H1 (cell line): ENCODE measurements around the gene EFCAB8. TPM values are rescaled to one million over a fixed set of nuclear protein-coding genes. Genes with fewer than 3 reads are reported as not detected.
A peak's percentile ranks its signal among the peaks of the same experiment; 100 is the strongest.

ENCODE experiments used
- CTCF ChIA-PET: fragments of 300-600 bp; sonication (Branson Sonifier 250); formaldehyde crosslinking; loops from one replicate; lab custom pipeline; 2021; ENCODE audit not compliant: partially characterized antibody; lab: Charles Lee
- POLR2A ChIA-PET: fragments of 300-600 bp; sonication (Branson Sonifier 250); formaldehyde crosslinking; loops from one replicate; lab custom pipeline; 2021; ENCODE audit warnings: inconsistent platforms; ENCODE audit not compliant: partially characterized antibody; lab: Charles Lee
- DNase-seq, 2 experiments: peaks; one replicate each; pipeline versions ENCODE4 v3.0.0 to v3.0.0-alpha.2; 2010 to 2022; ENCODE audit warnings: low spot score in 2 of 2, low read depth in 1 of 2, mixed read lengths in 1 of 2
- FAIRE-seq: peaks from 2 replicates; lab custom pipeline; 2011; peaks lifted over from hg19 to GRCh38; lab: Jason Lieb, UNC
- H2AFZ ChIP-seq: 2 replicates; pipeline ENCODE4 v1.8.1; 2012; ENCODE audit warnings: low read length, inconsistent platforms
- H2AK5ac ChIP-seq: 2 replicates; pipeline ENCODE4 v1.6.1; 2013; ENCODE audit warnings: low read depth, low read length
- H2BK120ac ChIP-seq: replicated peaks from 2 replicates; pipeline ENCODE3; 2013; ENCODE audit warnings: low read depth, low read length, inconsistent platforms
- H2BK12ac ChIP-seq: 2 replicates; pipeline ENCODE4 v1.6.1; 2013; ENCODE audit warnings: low read depth, low read length
- H2BK15ac ChIP-seq: 2 replicates; pipeline ENCODE4 v1.6.1; 2013; ENCODE audit warnings: low read length
- H2BK20ac ChIP-seq: 2 replicates; pipeline ENCODE4 v1.6.1; 2013; ENCODE audit warnings: low read length
- H2BK5ac ChIP-seq: 2 replicates; pipeline ENCODE4 v1.6.1; 2013; ENCODE audit warnings: low read depth, low read length
- H3K14ac ChIP-seq: 2 replicates; pipeline ENCODE4 v1.6.1; 2013; ENCODE audit warnings: inconsistent platforms; ENCODE audit not compliant: insufficient read length
- H3K18ac ChIP-seq: 2 replicates; pipeline ENCODE4 v1.6.1; 2013; ENCODE audit warnings: low read length; ENCODE audit errors: extremely low read depth
- H3K23ac ChIP-seq: 2 replicates; pipeline ENCODE4 v1.6.1; 2013; ENCODE audit warnings: inconsistent platforms; ENCODE audit not compliant: insufficient read length
- H3K23me2 ChIP-seq: 2 replicates; pipeline ENCODE4 v1.6.1; 2013; ENCODE audit warnings: low read depth, low read length
- H3K27ac ChIP-seq: 2 replicates; pipeline ENCODE4 v1.6.1; 2011; ENCODE audit warnings: low read depth, low read length, inconsistent platforms
- H3K27me3 ChIP-seq, 4 experiments: replicated peaks in 1 of 4; 1 replicate in 1 of 4; 2 replicates in 3 of 4; pipeline versions ENCODE4 v1.6.1 to v1.8.1; 2011 to 2013; ENCODE audit warnings: low read length in 3 of 4, mild to moderate bottlenecking in 3 of 4, inconsistent platforms in 2 of 4, mixed read lengths in 2 of 4, moderate library complexity in 1 of 4; ENCODE audit not compliant: control insufficient read depth in 3 of 4, insufficient read depth in 3 of 4; ENCODE audit errors: extremely low read depth in 1 of 4
- H3K36me3 ChIP-seq, 4 experiments: 2 replicates each; pipeline versions ENCODE4 v1.6.1 to v1.8.1; 2011 to 2013; ENCODE audit warnings: mild to moderate bottlenecking in 4 of 4, low read length in 3 of 4, moderate library complexity in 2 of 4, control low read depth in 1 of 4, inconsistent platforms in 1 of 4; ENCODE audit not compliant: insufficient read depth in 4 of 4, control insufficient read depth in 2 of 4
- H3K4ac ChIP-seq: replicated peaks from 2 replicates; pipeline ENCODE3; 2013; ENCODE audit warnings: low read length, low read depth, mixed read lengths, inconsistent platforms; ENCODE audit not compliant: insufficient read length
- H3K4me1 ChIP-seq, 4 experiments: replicated peaks in 1 of 4; 1 replicate in 1 of 4; 2 replicates in 3 of 4; pipeline versions ENCODE4 v1.6.1 to v1.8.1; 2011 to 2013; ENCODE audit warnings: low read length in 3 of 4, inconsistent platforms in 2 of 4, mixed read lengths in 1 of 4; ENCODE audit not compliant: insufficient read depth in 4 of 4, control insufficient read depth in 3 of 4
- H3K4me2 ChIP-seq, 2 experiments: 2 replicates each; pipeline versions ENCODE4 v1.6.1 to v1.8.1; 2011 to 2013; ENCODE audit warnings: low read depth in 2 of 2, low read length in 2 of 2, control low read depth in 1 of 2, inconsistent platforms in 1 of 2, mild to moderate bottlenecking in 1 of 2; ENCODE audit not compliant: insufficient read depth in 1 of 2
- H3K4me3 ChIP-seq, 4 experiments: fragments of 200-600, 300-600 bp in 1 of 4; sonication (generic), shearing (Covaris generic), sonication (Bioruptor Twin) in 1 of 4; 2 replicates each; pipeline versions ENCODE4 v1.5.1 to v1.8.1; 2011 to 2016; ENCODE audit warnings: low read length in 4 of 4, low read depth in 3 of 4, control low read depth in 2 of 4, inconsistent platforms in 2 of 4, mild to moderate bottlenecking in 2 of 4, mixed read lengths in 1 of 4, moderate library complexity in 1 of 4; ENCODE audit not compliant: insufficient read depth in 2 of 4; ENCODE audit errors: extremely low read depth in 1 of 4
- H3K56ac ChIP-seq: replicated peaks from 2 replicates; pipeline ENCODE3; 2013; ENCODE audit warnings: low read depth, mild to moderate bottlenecking, mixed read lengths, low read length, inconsistent platforms; ENCODE audit not compliant: insufficient read length
- H3K79me1 ChIP-seq: 2 replicates; pipeline ENCODE4 v1.6.1; 2013; ENCODE audit warnings: low read depth, low read length, control low read depth
- H3K79me2 ChIP-seq, 2 experiments: 2 replicates each; pipeline versions ENCODE4 v1.6.1 to v1.8.1; 2012 to 2013; ENCODE audit warnings: low read length in 2 of 2, mild to moderate bottlenecking in 2 of 2, inconsistent platforms in 1 of 2; ENCODE audit not compliant: insufficient read depth in 2 of 2, control insufficient read depth in 1 of 2
- H3K9ac ChIP-seq, 4 experiments: replicated peaks in 1 of 4; 1 replicate in 1 of 4; 2 replicates in 3 of 4; pipeline versions ENCODE4 v1.6.1 to v1.8.1; 2011 to 2013; ENCODE audit warnings: low read depth in 3 of 4, low read length in 3 of 4, control low read depth in 2 of 4, mild to moderate bottlenecking in 2 of 4, moderate library complexity in 2 of 4, inconsistent platforms in 1 of 4; ENCODE audit errors: extremely low read depth in 1 of 4
- H3K9me3 ChIP-seq, 2 experiments: 2 replicates each; pipeline versions ENCODE4 v1.6.1 to v1.8.1; 2012 to 2013; ENCODE audit warnings: mild to moderate bottlenecking in 2 of 2, moderate library complexity in 2 of 2, control low read depth in 1 of 2, inconsistent platforms in 1 of 2, low read depth in 1 of 2, low read length in 1 of 2, mixed read lengths in 1 of 2; ENCODE audit not compliant: insufficient read depth in 2 of 2
- H4K20me1 ChIP-seq, 2 experiments: replicated peaks in 1 of 2; 2 replicates each; pipeline versions ENCODE3 to v1.8.1; 2011 to 2013; ENCODE audit warnings: inconsistent platforms in 2 of 2, low read length in 2 of 2, mild to moderate bottlenecking in 1 of 2; ENCODE audit not compliant: insufficient read depth in 2 of 2, control insufficient read depth in 1 of 2
- H4K5ac ChIP-seq: 2 replicates; pipeline ENCODE4 v1.6.1; 2013; ENCODE audit warnings: low read length, low read depth, mixed read lengths, inconsistent platforms; ENCODE audit not compliant: insufficient read length
- H4K8ac ChIP-seq: 2 replicates; pipeline ENCODE4 v1.8.0; 2013; ENCODE audit warnings: mild to moderate bottlenecking, moderate library complexity, low read length, inconsistent platforms; ENCODE audit not compliant: insufficient read depth; ENCODE audit errors: extremely low read depth
- H4K91ac ChIP-seq: replicated peaks from 2 replicates; pipeline ENCODE3; 2013; ENCODE audit warnings: low read length, mixed read lengths, inconsistent platforms; ENCODE audit not compliant: insufficient read length
- BCL11A ChIP-seq, 2 experiments: IDR thresholded peaks; one replicate each; pipeline ENCODE4 v1.6.1; 2011; ENCODE audit warnings: low read depth in 2 of 2, low read length in 2 of 2, mild to moderate bottlenecking in 2 of 2
- CBX5 ChIP-seq: fragments of 300-800, 300-1000 bp; sonication (generic); IDR thresholded peaks from 2 replicates; pipeline ENCODE4 v1.7.1; 2016; ENCODE audit warnings: antibody characterized with exemption, low read length, low read depth
- E2F6 ChIP-seq: IDR thresholded peaks from 2 replicates; pipeline ENCODE4 v1.6.1; 2012; ENCODE audit warnings: inconsistent platforms
- HDAC6 ChIP-seq: IDR thresholded peaks from one replicate; pipeline ENCODE4 v1.7.1; 2012; ENCODE audit warnings: low read depth, mild to moderate bottlenecking, inconsistent platforms, low read length, moderate library complexity
- RXRA ChIP-seq: IDR thresholded peaks from 2 replicates; pipeline ENCODE4 v1.6.1; 2011; ENCODE audit warnings: low read depth, mild to moderate bottlenecking, low read length, moderate library complexity; ENCODE audit not compliant: insufficient read depth
- SAP30 ChIP-seq: fragments of 300-600 bp; sonication (generic); IDR thresholded peaks from 2 replicates; pipeline ENCODE4 v1.7.1; 2012; ENCODE audit warnings: low read length, moderate library complexity, mild to moderate bottlenecking, inconsistent platforms; ENCODE audit not compliant: insufficient read depth, insufficient replicate concordance
- TAF1 ChIP-seq: IDR thresholded peaks from 2 replicates; pipeline ENCODE4 v1.6.1; 2011; ENCODE audit warnings: mild to moderate bottlenecking, low read depth, low read length
- WGBS, 2 experiments: shearing (Covaris generic) in 1 of 2; methylation state at CpG; one replicate each; pipeline versions ENCODE4 v1.1.6 to v1.1.7; 2013 to 2015; ENCODE audit warnings: low lambda C conversion rate in 2 of 2, mixed read lengths in 2 of 2, inconsistent platforms in 1 of 2, low coverage in 1 of 2, missing lambda C conversion rate in 1 of 2; ENCODE audit not compliant: insufficient replicate concordance in 2 of 2, insufficient coverage in 1 of 2, insufficient read length in 1 of 2; ENCODE audit errors: extremely low coverage in 1 of 2, missing lambda C conversion rate in 1 of 2; 5-methylcytosine and 5-hydroxymethylcytosine counted together
- polyA plus RNA-seq, 7 experiments: library from polyadenylated mRNA; depleted of rRNA in 3 of 7; stranded (reverse) in 5 of 7; unstranded in 2 of 7; fragments of >200 nt in 5 of 7; fragments of 200-250 nt in 2 of 7; gene quantifications; 1 replicate in 5 of 7; 2 replicates in 1 of 7; 4 replicates in 1 of 7; pipeline versions ENCODE4 v1.2.1 to v1.2.3, GENCODE V29; 2011 to 2013; ENCODE audit warnings: missing spikeins in 2 of 7, mixed read lengths in 2 of 7
- total RNA-seq: library from RNA; stranded (reverse); fragmentation: NEBNext Ultra II Directional; extraction: Animal tissue kit (Norgen Biotek cat#: 25700); gene quantifications from 2 replicates; pipeline ENCODE4 v1.2.1, GENCODE V29; 2021

The EFCAB8 gene
- total and polyA plus RNA-seq, 2 of the 8 experiments (the other 6 are each of a cell fraction or from before 2014, with no cell fraction given), result 0.06 to 0.20 TPM

- H4K5ac ChIP-seq, result no peak overlapping the region
- no peaks in the 10 kb centered on the region for H3K79me1 ChIP-seq
- H3K27ac ChIP-seq, result no peak overlapping the region
- no peak overlapping the region for H4K91ac ChIP-seq
- no peak overlapping the region for H3K14ac ChIP-seq
- H2BK5ac ChIP-seq, result no peak overlapping the region
- H4K20me1 ChIP-seq, result no peaks in the 10 kb centered on the region
- H3K79me2 ChIP-seq, result no peaks in the 10 kb centered on the region
- no peak overlapping the region for H3K4me3 ChIP-seq
- H2BK12ac ChIP-seq, result no peak overlapping the region
- H3K9ac ChIP-seq, result no peak overlapping the region
- ChIA-PET POLR2A (interaction anchor here (2.4 kb wide), 1 partner anchor 11 kb away, joined by 5 read pairs; no protein-coding TSS in a partner anchor), CTCF (interaction anchor here (1.1 to 1.6 kb wide), 4 partner anchors 12 to 57 kb away, joined by 3 to 12 read pairs (median 7); no protein-coding TSS in a partner anchor)
- no peak for TF ChIP-seq E2F6
- no peak for TF ChIP-seq RXRA
- no peak for TF ChIP-seq SAP30
- TF ChIP-seq TAF1, result no peak
- TF ChIP-seq HDAC6, result no peak
- no peak for TF ChIP-seq BCL11A (IDR thresholded peaks at IDR 0.05; ENCODE audit: low read depth in 2 of 2, low read length in 2 of 2)
- no peak for TF ChIP-seq CBX5
- H2AFZ ChIP-seq, result no peak overlapping the region
- no peak overlapping the region for H3K23ac ChIP-seq
- H3K23me2 ChIP-seq, result no peaks in the 10 kb centered on the region
- no peak overlapping the region for H3K4me2 ChIP-seq
- WGBS, 2 experiments, result 85% methylated on average over 5 of the region's 5 CpGs; no CpG with 5 or more reads in 1 of the 2 experiments
- H3K56ac ChIP-seq, result no peak overlapping the region
- H3K36me3 ChIP-seq, result no peaks in the 10 kb centered on the region
- no peak overlapping the region for H4K8ac ChIP-seq
- H3K27me3 ChIP-seq, result no peaks in the 10 kb centered on the region
- no peak overlapping the region for H3K4ac ChIP-seq
- no peak overlapping the region for H3K18ac ChIP-seq
- H2AK5ac ChIP-seq, result no peak overlapping the region
- peaks cover 0 to 10% (median 3%) of the 10 kb centered on the region in 4 experiments; a peak in 5 of 7 replicates for H3K4me1 ChIP-seq
- FAIRE-seq (no peak), DNase-seq (no peak)
- H2BK15ac ChIP-seq, result 0 out of 2 replicates have a peak overlapping the region, but pooled peaks have one; percentile 18
- no peak overlapping the region for H2BK20ac ChIP-seq
- no peak overlapping the region for H2BK120ac ChIP-seq
- no peaks in the 10 kb centered on the region for H3K9me3 ChIP-seq
Observed at GRCh38 chr20:32888636-32889035, 29.9 kb downstream of the EFCAB8 start.
